Stimulated activated CD4-positive, alpha-beta T cell treated with anti-CD3 and anti-CD28 coated beads, Interleukin-12 subunit alpha, Interleukin-12 subunit beta, amount 100 ng/mL, for 24 hours (primary cell): Measurements from ENCODE around the gene MCRS1.
"Not testable (repeated sequence)": the region's sequence is repeated elsewhere in the genome, so short reads cannot be mapped to it uniquely, and the experiment has no call there.

Experiments
- DNase-seq, 2 experiments: peaks; one replicate each; pipeline ENCODE4 v3.0.0-alpha.2; 2020; ENCODE audit warnings: low read depth in 2 of 2

MCRS1 gene

GRCh38 chr12:49567611-49568441 is at the start of gene MCRS1:
MCRS1 (minus strand) TSS chr12:49568142; CDS start chr12:49566731, 1,411 bp downstream.
- peak; percentile 74 to 84 for DNase-seq

- no peak for DNase-seq
Observed at GRCh38 chr12:49616533-49617219, 48.7 kb upstream of the MCRS1 start.

GRCh38 chr12:49615725-49616124 is 47.8 kb upstream of the MCRS1 start:
- no peak for DNase-seq

GRCh38 chr12:49612210-49612609 is 44.3 kb upstream of the MCRS1 start:
- DNase-seq = no peak

GRCh38 chr12:49610785-49611184 is 42.8 kb upstream of the MCRS1 start:
- DNase-seq = not testable (repeated sequence)

GRCh38 chr12:49609875-49610154 is 41.9 kb upstream of the MCRS1 start:
- no peak for DNase-seq

- no peak for DNase-seq
Observed at GRCh38 chr12:49609059-49609874, 41.3 kb upstream of the MCRS1 start.

- DNase-seq = not testable (repeated sequence)
Observed at GRCh38 chr12:49605539-49605938, 37.6 kb upstream of the MCRS1 start, which contains the start of gene FAM186B. FAM186B (minus strand) TSS chr12:49605639; CDS start chr12:49605477, 162 bp downstream.

GRCh38 chr12:49604856-49605255 is 36.9 kb upstream of the MCRS1 start:
- no peak for DNase-seq

- no peak for DNase-seq
Observed at GRCh38 chr12:49603721-49604120, 35.8 kb upstream of the MCRS1 start.

- no peak for DNase-seq
Observed at GRCh38 chr12:49599961-49600360, 32.0 kb upstream of the MCRS1 start.

- no peak for DNase-seq
Observed at GRCh38 chr12:49598527-49598926, 30.6 kb upstream of the MCRS1 start.

GRCh38 chr12:49588721-49589516 is 21.0 kb upstream of the MCRS1 start:
- no peak for DNase-seq

- DNase-seq = no peak
Observed at GRCh38 chr12:49588281-49588680, 20.3 kb upstream of the MCRS1 start.

GRCh38 chr12:49587174-49587908 is 19.4 kb upstream of the MCRS1 start:
- DNase-seq = no peak

GRCh38 chr12:49585477-49586459 is 17.8 kb upstream of the MCRS1 start:
- no peak for DNase-seq

GRCh38 chr12:49584591-49584990 is 16.6 kb upstream of the MCRS1 start:
- DNase-seq = no peak

GRCh38 chr12:49583366-49584094 is 15.6 kb upstream of the MCRS1 start:
- no peak for DNase-seq

GRCh38 chr12:49582850-49583249 is 14.9 kb upstream of the MCRS1 start:
- no peak for DNase-seq
